HepG2 (cell line): ENCODE results near the gene SRSF4. TPM values are rescaled to one million over a fixed set of nuclear protein-coding genes. Genes with fewer than 3 reads are reported as not detected.

ENCODE experiments used
- ATAC-seq: fragments of 200-7000 bp; cut with Tn5 transposase; 3 replicates; pipeline ENCODE4 v1.9.1; 2020; ENCODE audit warnings: mild to moderate bottlenecking, moderate library complexity
- BruUV-seq: library from RNA; stranded (reverse); fragments of 400-500 nt; replicated peaks from 2 replicates; lab custom pipeline; 2021; lab: Mats Ljungman, UMichigan
- CTCF ChIA-PET: fragments of 300-600 bp; formaldehyde crosslinking; extraction: SDS; loops from one replicate; lab custom pipeline; 2021; ENCODE audit warnings: low total read pairs, inconsistent platforms, low intra/inter-chr PET ratio; lab: Yijun Ruan, JAX
- POLR2A ChIA-PET: fragments of 350-600 bp; sonication (Branson Sonifier 250); formaldehyde crosslinking; loops from one replicate; lab custom pipeline; 2020; ENCODE audit warnings: antibody characterized with exemption, inconsistent platforms; lab: Yijun Ruan, JAX
- DNase-seq: peaks from one replicate; pipeline ENCODE4 v3.0.0-alpha.2; 2015; ENCODE audit warnings: low spot score
- FAIRE-seq: peaks from 3 replicates; lab custom pipeline; 2011; peaks lifted over from hg19 to GRCh38; lab: Jason Lieb, UNC
- H2AFZ ChIP-seq: one replicate; pipeline ENCODE4 v1.6.1; 2011; ENCODE audit warnings: low read length, inconsistent platforms
- H3K27ac ChIP-seq: fragments of 300-600 bp; 3 replicates; pipeline ENCODE4 v1.8.0; 2011; ENCODE audit warnings: mixed run types, mild to moderate bottlenecking, mixed read lengths, low read length, inconsistent platforms; ENCODE audit not compliant: insufficient read depth; ENCODE audit errors: extremely low read length
- H3K27me3 ChIP-seq, 2 experiments: fragments of 200-600 bp in 1 of 2; 2 replicates in 1 of 2; 3 replicates in 1 of 2; pipeline versions ENCODE4 v1.6.0 to v1.8.0; 2011; ENCODE audit warnings: low read length in 2 of 2, mild to moderate bottlenecking in 2 of 2, moderate library complexity in 2 of 2, inconsistent platforms in 1 of 2; ENCODE audit not compliant: insufficient read depth in 2 of 2, control insufficient read depth in 1 of 2
- H3K36me3 ChIP-seq, 2 experiments: fragments of 200-600 bp in 1 of 2; replicated peaks in 1 of 2; 2 replicates in 1 of 2; 3 replicates in 1 of 2; pipeline versions ENCODE4 v1.5.1 to v1.8.0; 2011; ENCODE audit warnings: low read length in 2 of 2, inconsistent platforms in 1 of 2; ENCODE audit not compliant: insufficient read depth in 2 of 2, control insufficient read depth in 1 of 2
- H3K4me1 ChIP-seq: 2 replicates; pipeline ENCODE4 v1.5.1; 2012; ENCODE audit warnings: low read length, inconsistent platforms; ENCODE audit not compliant: insufficient read depth
- H3K4me2 ChIP-seq: 2 replicates; pipeline ENCODE4 v1.6.0; 2011; ENCODE audit warnings: low read depth, low read length, inconsistent platforms
- H3K4me3 ChIP-seq, 3 experiments: fragments of 200-600 bp in 1 of 3; sonication (generic), shearing (Covaris generic) in 1 of 3; replicated peaks in 1 of 3; 2 replicates each; pipeline ENCODE4 v1.5.1; 2011 to 2016; ENCODE audit warnings: low read length in 3 of 3, inconsistent platforms in 2 of 3, low read depth in 2 of 3, mild to moderate bottlenecking in 2 of 3, control low read depth in 1 of 3, mixed read lengths in 1 of 3; ENCODE audit not compliant: insufficient read depth in 1 of 3
- H3K79me2 ChIP-seq: one replicate; pipeline ENCODE4 v1.6.1; 2011; ENCODE audit warnings: low read length, inconsistent platforms; ENCODE audit not compliant: insufficient read depth
- H3K9ac ChIP-seq: 2 replicates; pipeline ENCODE4 v1.6.0; 2011; ENCODE audit warnings: mild to moderate bottlenecking, low read depth, low read length, inconsistent platforms; ENCODE audit not compliant: insufficient read depth
- H3K9me3 ChIP-seq: 2 replicates; pipeline ENCODE4 v1.5.1; 2012; ENCODE audit warnings: mild to moderate bottlenecking, low read length
- H4K20me1 ChIP-seq: 2 replicates; pipeline ENCODE4 v1.6.0; 2011; ENCODE audit warnings: inconsistent platforms, mild to moderate bottlenecking, low read length, moderate library complexity; ENCODE audit not compliant: insufficient read depth
- HOXA3 ChIP-seq: sonication (generic); formaldehyde crosslinking; IDR thresholded peaks from 2 replicates; pipeline ENCODE4 v1.5.0; 2020; ENCODE audit warnings: missing genetic modification reagents
- SMAD9 ChIP-seq: sonication (generic); formaldehyde crosslinking; IDR thresholded peaks from 2 replicates; pipeline ENCODE4 v1.5.1; 2020; ENCODE audit warnings: mild to moderate bottlenecking, missing genetic modification reagents
- ZNF564 ChIP-seq: sonication (generic); formaldehyde crosslinking; IDR thresholded peaks from 2 replicates; pipeline ENCODE4 v1.8.1; 2023; ENCODE audit warnings: mild to moderate bottlenecking, missing genetic modification reagents
- ZNF776 ChIP-seq: sonication (generic); formaldehyde crosslinking; IDR thresholded peaks from 2 replicates; pipeline ENCODE4 v1.4.0; 2020; ENCODE audit warnings: mild to moderate bottlenecking, missing genetic modification reagents
- WGBS: methylation state at CpG from one replicate; pipeline ENCODE4 v1.1.6; 2017; ENCODE audit warnings: low lambda C conversion rate; 5-methylcytosine and 5-hydroxymethylcytosine counted together
- in situ Hi-C: cut with HindIII; loops from 2 replicates; pipeline ENCODE4 v1.10.0; 2017; ENCODE audit warnings: low pct_unique_long_range_greater_than_20kb; ENCODE audit not compliant: extremely low pct_ligation_motif_present
- intact Hi-C: fragments of 100-400 bp; cut with micrococcal nuclease; formaldehyde crosslinking; loops from one replicate; pipeline ENCODE4 v1.10.0; 2022; ENCODE audit not compliant: unreplicated experiment
- polyA plus RNA-seq, 8 experiments: library from polyadenylated mRNA; depleted of rRNA in 3 of 8; stranded (reverse) in 7 of 8; unstranded in 1 of 8; fragments of >200 nt; fragmentation: Illumina TruSeq in 4 of 8; extraction: Trizol in 4 of 8; gene quantifications; 2 replicates each; pipeline versions ENCODE4 v1.2.1 to v1.2.3, GENCODE V29; 2011 to 2016; ENCODE audit warnings: low read depth in 4 of 8, missing spikeins in 1 of 8, mixed read lengths in 1 of 8; ENCODE audit not compliant: insufficient read depth in 1 of 8
- total RNA-seq, 5 experiments: library from RNA; depleted of rRNA; stranded (reverse); fragments of >200 nt; fragmentation: Illumina TruSeq; extraction: Trizol; gene quantifications; 2 replicates each; pipeline ENCODE4 v1.2.3, GENCODE V29; 2016; ENCODE audit warnings: low read depth in 1 of 5
- TF ChIP-seq, protein P1 (sequence below): sonication (generic); formaldehyde crosslinking; IDR thresholded peaks from 2 replicates; pipeline ENCODE4 v1.5.0; 2020; ENCODE audit warnings: mild to moderate bottlenecking, missing genetic modification reagents
- TF ChIP-seq, protein P2 (sequence below): sonication (generic); formaldehyde crosslinking; IDR thresholded peaks from 2 replicates; pipeline ENCODE4 v1.4.0; 2020; ENCODE audit warnings: missing genetic modification reagents

Gene SRSF4
- total and polyA plus RNA-seq, 2 of the 13 experiments (the other 11 are each of a cell fraction or from before 2014, with no cell fraction given), result 37.7 to 50.9 TPM

DNA sequence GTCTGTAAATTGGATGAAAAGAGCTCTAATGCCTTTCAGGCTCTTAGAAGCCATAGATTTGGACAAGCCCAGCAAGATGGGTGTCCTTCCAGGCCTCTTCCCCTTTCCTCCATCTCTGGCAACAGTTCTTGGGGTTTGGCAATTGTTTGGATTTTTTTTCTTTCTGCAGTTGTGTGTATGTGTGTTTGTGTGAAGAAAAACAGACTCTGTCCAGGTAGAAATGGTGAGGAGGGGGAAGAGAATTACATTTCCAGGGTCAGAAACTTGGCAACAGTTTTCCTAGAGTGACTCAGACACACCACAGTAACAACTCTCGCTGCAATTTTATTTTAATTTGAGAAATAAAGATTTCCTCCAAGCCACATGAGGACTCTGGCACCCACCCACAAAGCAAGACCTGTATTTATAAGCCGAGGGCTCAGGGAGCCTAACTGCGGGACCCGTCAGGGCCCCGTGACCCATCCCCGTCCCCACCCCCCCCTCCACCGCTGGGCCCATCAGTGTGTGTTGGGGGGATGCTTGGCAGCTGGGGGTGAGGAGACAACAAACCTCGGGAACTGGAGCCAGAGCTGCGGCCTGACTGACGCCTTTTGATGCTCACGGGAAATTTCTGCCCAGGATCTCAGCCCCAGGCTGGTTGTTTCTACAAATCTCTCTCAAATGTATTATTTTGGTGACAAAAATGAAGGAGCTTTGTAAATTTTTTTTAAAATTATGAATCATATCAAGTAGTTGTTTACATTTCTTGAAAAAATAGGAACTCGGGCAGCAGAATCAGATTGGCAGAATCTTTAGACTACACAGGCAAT, 62.4 kb downstream of the SRSF4 start:
- Histone ChIP-seq H3K36me3 (peaks cover 10 to 13% of the 10 kb centered on the region in 2 experiments), H3K9me3 (no peaks in the 10 kb centered on the region), H3K9ac (no peak overlapping the region), H3K27me3 (no peaks in the 10 kb centered on the region), H3K4me3 (no peak overlapping the region), H4K20me1 (no peaks in the 10 kb centered on the region), H3K4me1 (peaks cover 11% of the 10 kb centered on the region), H3K4me2 (no peak overlapping the region), H3K79me2 (no peaks in the 10 kb centered on the region), H2AFZ (no peak overlapping the region), H3K27ac (no peak overlapping the region)
- intact Hi-C loops, result no loop called here
- POLR2A ChIA-PET, result no interaction called here
- in situ Hi-C loops, result no loop called here
- no TSS peak for BruUV-seq
- FAIRE-seq, result no peak
- 94% methylated on average over 12 of the region's 12 CpGs for WGBS
- no peak for ATAC-seq
- CTCF ChIA-PET, result no interaction called here
- no peak for TF ChIP-seq ZNF564 (CRISPR knock-in tag)
- TF ChIP-seq, protein P1, sequence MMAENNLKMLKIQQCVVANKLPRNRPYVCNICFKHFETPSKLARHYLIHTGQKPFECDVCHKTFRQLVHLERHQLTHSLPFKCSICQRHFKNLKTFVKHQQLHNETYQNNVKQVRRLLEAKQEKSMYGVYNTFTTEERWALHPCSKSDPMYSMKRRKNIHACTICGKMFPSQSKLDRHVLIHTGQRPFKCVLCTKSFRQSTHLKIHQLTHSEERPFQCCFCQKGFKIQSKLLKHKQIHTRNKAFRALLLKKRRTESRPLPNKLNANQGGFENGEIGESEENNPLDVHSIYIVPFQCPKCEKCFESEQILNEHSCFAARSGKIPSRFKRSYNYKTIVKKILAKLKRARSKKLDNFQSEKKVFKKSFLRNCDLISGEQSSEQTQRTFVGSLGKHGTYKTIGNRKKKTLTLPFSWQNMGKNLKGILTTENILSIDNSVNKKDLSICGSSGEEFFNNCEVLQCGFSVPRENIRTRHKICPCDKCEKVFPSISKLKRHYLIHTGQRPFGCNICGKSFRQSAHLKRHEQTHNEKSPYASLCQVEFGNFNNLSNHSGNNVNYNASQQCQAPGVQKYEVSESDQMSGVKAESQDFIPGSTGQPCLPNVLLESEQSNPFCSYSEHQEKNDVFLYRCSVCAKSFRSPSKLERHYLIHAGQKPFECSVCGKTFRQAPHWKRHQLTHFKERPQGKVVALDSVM (CRISPR knock-in tag), result no peak
- TF ChIP-seq, protein P2, sequence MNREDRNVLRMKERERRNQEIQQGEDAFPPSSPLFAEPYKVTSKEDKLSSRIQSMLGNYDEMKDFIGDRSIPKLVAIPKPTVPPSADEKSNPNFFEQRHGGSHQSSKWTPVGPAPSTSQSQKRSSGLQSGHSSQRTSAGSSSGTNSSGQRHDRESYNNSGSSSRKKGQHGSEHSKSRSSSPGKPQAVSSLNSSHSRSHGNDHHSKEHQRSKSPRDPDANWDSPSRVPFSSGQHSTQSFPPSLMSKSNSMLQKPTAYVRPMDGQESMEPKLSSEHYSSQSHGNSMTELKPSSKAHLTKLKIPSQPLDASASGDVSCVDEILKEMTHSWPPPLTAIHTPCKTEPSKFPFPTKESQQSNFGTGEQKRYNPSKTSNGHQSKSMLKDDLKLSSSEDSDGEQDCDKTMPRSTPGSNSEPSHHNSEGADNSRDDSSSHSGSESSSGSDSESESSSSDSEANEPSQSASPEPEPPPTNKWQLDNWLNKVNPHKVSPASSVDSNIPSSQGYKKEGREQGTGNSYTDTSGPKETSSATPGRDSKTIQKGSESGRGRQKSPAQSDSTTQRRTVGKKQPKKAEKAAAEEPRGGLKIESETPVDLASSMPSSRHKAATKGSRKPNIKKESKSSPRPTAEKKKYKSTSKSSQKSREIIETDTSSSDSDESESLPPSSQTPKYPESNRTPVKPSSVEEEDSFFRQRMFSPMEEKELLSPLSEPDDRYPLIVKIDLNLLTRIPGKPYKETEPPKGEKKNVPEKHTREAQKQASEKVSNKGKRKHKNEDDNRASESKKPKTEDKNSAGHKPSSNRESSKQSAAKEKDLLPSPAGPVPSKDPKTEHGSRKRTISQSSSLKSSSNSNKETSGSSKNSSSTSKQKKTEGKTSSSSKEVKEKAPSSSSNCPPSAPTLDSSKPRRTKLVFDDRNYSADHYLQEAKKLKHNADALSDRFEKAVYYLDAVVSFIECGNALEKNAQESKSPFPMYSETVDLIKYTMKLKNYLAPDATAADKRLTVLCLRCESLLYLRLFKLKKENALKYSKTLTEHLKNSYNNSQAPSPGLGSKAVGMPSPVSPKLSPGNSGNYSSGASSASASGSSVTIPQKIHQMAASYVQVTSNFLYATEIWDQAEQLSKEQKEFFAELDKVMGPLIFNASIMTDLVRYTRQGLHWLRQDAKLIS, result no peak
- TF ChIP-seq ZNF776 (CRISPR knock-in tag), result no peak
- TF ChIP-seq SMAD9 (CRISPR knock-in tag), result no peak
- no peak for TF ChIP-seq HOXA3
- no peak for DNase-seq
